GM19043 (cell line): ENCODE results near the gene AHNAK.
"Not testable (repeated sequence)": the region's sequence is repeated elsewhere in the genome, so short reads cannot be mapped to it uniquely, and the experiment has no call there.

Source experiments
- ATAC-seq: cut with Tn5 transposase; IDR thresholded peaks from one replicate; pipeline ENCODE4 v1.9.1; 2021; ENCODE audit warnings: low read depth; ENCODE audit not compliant: unreplicated experiment

Gene AHNAK

GRCh38 chr11:62393061-62393611, 153.5 kb downstream of the AHNAK start:
- no peak for ATAC-seq

GRCh38 chr11:62392506-62392905, 154.1 kb downstream of the AHNAK start:
- ATAC-seq: no peak

GRCh38 chr11:62391642-62392425, 154.8 kb downstream of the AHNAK start:
- no peak for ATAC-seq

- ATAC-seq: no peak
These were observed 155.9 kb downstream of the AHNAK start for GRCh38 chr11:62390722-62391121.

- ATAC-seq: no peak
These were observed 156.4 kb downstream of the AHNAK start for GRCh38 chr11:62390237-62390636.

- ATAC-seq: no peak
These were observed 157.6 kb downstream of the AHNAK start for GRCh38 chr11:62388999-62389398.

- no peak for ATAC-seq
These were observed 159.2 kb downstream of the AHNAK start for GRCh38 chr11:62387381-62387780.

- not testable (repeated sequence) for ATAC-seq
These were observed 160.5 kb downstream of the AHNAK start for GRCh38 chr11:62386083-62386482.

- no peak for ATAC-seq
These were observed 162.8 kb downstream of the AHNAK start for GRCh38 chr11:62383822-62384221.
